OCI-LY7 (cell line): ENCODE measurements around the gene SLC10A7. TPM values are rescaled to one million over a fixed set of nuclear protein-coding genes. Genes with fewer than 3 reads are reported as not detected.
A peak's percentile ranks its signal among the peaks of the same experiment; 100 is the strongest.

ENCODE experiments used
- BruUV-seq: library from RNA; stranded (reverse); fragments of 400-500 nt; replicated peaks from 2 replicates; lab custom pipeline; 2021; lab: Mats Ljungman, UMichigan
- CTCF ChIA-PET: fragments of 300-600 bp; sonication (Branson Sonifier 250); formaldehyde crosslinking; loops from one replicate; lab custom pipeline; 2022; ENCODE audit warnings: antibody characterized with exemption; ENCODE audit not compliant: unreplicated experiment; lab: Charles Lee
- POLR2A ChIA-PET: fragments of 300-600 bp; sonication (Branson Sonifier 250); formaldehyde crosslinking; loops from one replicate; lab custom pipeline; 2022; ENCODE audit warnings: antibody characterized with exemption; lab: Charles Lee
- DNase-seq: peaks from one replicate; pipeline ENCODE4 v3.0.0-alpha.2; 2015; ENCODE audit warnings: low spot score
- H2AFZ ChIP-seq: fragments of 200-600 bp; sonication (generic), shearing (Covaris generic); 2 replicates; pipeline ENCODE4 v1.6.1; 2014; ENCODE audit warnings: mild to moderate bottlenecking, antibody characterized with exemption, low read length, moderate library complexity
- H3K27ac ChIP-seq: fragments of 200-600 bp; sonication (generic); 2 replicates; pipeline ENCODE4 v1.5.1; 2014; ENCODE audit warnings: mixed run types, low read depth, mild to moderate bottlenecking, moderate library complexity, low read length, inconsistent platforms; ENCODE audit not compliant: poor library complexity, severe bottlenecking
- H3K36me3 ChIP-seq: fragments of 200-600 bp; sonication (generic); 2 replicates; pipeline ENCODE4 v1.6.1; 2014; ENCODE audit warnings: mild to moderate bottlenecking, antibody characterized with exemption, low read length, moderate library complexity, mixed read lengths; ENCODE audit not compliant: insufficient read depth
- H3K4me1 ChIP-seq: fragments of 200-600 bp; sonication (generic); 2 replicates; pipeline ENCODE4 v1.5.1; 2014; ENCODE audit warnings: mild to moderate bottlenecking, low read length; ENCODE audit not compliant: insufficient read depth, poor library complexity, severe bottlenecking
- H3K4me2 ChIP-seq: fragments of 200-600 bp; sonication (generic); 2 replicates; pipeline ENCODE4 v1.6.1; 2014; ENCODE audit warnings: mild to moderate bottlenecking, low read length
- H3K4me3 ChIP-seq: fragments of 200-600 bp; sonication (generic); 2 replicates; pipeline ENCODE4 v1.5.1; 2014; ENCODE audit warnings: mild to moderate bottlenecking, low read depth, low read length; ENCODE audit not compliant: poor library complexity, severe bottlenecking
- H3K79me2 ChIP-seq: fragments of 200-600 bp; sonication (generic); 2 replicates; pipeline ENCODE4 v1.6.1; 2016; ENCODE audit warnings: low read depth, mild to moderate bottlenecking, low read length, moderate library complexity, mixed read lengths; ENCODE audit not compliant: insufficient read depth
- H3K9me2 ChIP-seq: fragments of 200-600 bp; sonication (generic); 2 replicates; pipeline ENCODE4 v1.6.1; 2016; ENCODE audit warnings: mild to moderate bottlenecking, low read length, mixed read lengths; ENCODE audit not compliant: insufficient read depth
- H3K9me3 ChIP-seq: fragments of 200-600 bp; sonication (generic); 2 replicates; pipeline ENCODE4 v1.6.1; 2014; ENCODE audit warnings: mild to moderate bottlenecking, mixed run types, low read length, mixed read lengths
- H4K20me1 ChIP-seq: fragments of 200-600 bp; sonication (generic); 2 replicates; pipeline ENCODE4 v1.6.1; 2014; ENCODE audit warnings: mild to moderate bottlenecking, antibody characterized with exemption, low read length, moderate library complexity, mixed read lengths; ENCODE audit not compliant: insufficient read depth
- EZH2phosphoT487 ChIP-seq: fragments of 200-600 bp; sonication (generic); IDR thresholded peaks from 2 replicates; pipeline ENCODE4 v1.6.1; 2018; ENCODE audit warnings: low read depth, borderline replicate concordance, mild to moderate bottlenecking, mixed run types, antibody characterized with exemption, low read length, moderate library complexity, mixed read lengths
- intact Hi-C: fragments of 100-400 bp; cut with micrococcal nuclease; formaldehyde crosslinking; loops from one replicate; pipeline ENCODE4 v1.10.0; 2022; ENCODE audit not compliant: unreplicated experiment
- total RNA-seq, 2 experiments: library from RNA; depleted of rRNA in 1 of 2; stranded (reverse); fragments of >200 nt in 1 of 2; shearing (Covaris generic) in 1 of 2; gene quantifications; 2 replicates each; pipeline ENCODE4 v1.2.3, GENCODE V29; 2014 to 2022
- TF ChIP-seq, protein P1 (sequence below): fragments of 200-600 bp; sonication (generic); conservative IDR thresholded peaks from 2 replicates; pipeline ENCODE4 v1.5.1; 2014; ENCODE audit warnings: mild to moderate bottlenecking, antibody characterized with exemption, low read length, moderate library complexity, mixed read lengths

Gene SLC10A7
- total RNA-seq, 2 experiments from 2014 or later: 16.8 to 18.9 TPM

DNA sequence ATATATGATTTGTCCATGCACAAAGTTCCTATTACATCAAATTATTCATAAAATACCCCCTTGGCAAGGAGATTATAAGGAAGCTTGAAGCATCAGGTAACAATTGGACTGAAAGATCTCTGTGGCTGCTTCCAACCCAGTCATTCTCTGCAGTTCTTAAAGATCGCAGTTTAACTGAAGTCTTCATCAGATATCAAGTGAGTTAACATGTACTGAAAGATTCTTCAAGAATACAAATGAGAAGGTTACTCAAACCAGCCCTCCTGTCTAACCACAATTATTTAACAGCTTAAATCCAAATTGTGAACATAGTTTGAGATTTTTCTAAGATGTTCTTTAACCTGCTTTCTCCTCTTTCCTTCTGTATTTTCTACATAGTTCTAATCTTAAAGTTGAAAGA is 56.1 kb downstream of the SLC10A7 start:
- DNase-seq: no peak
- Histone ChIP-seq H4K20me1 (no peaks in the 10 kb centered on the region), H3K4me3 (no peak overlapping the region), H3K9me2 (no peaks in the 10 kb centered on the region), H3K4me1 (no peaks in the 10 kb centered on the region), H3K4me2 (no peak overlapping the region), H3K79me2 (no peaks in the 10 kb centered on the region), H3K27ac (no peak overlapping the region), H2AFZ (no peak overlapping the region), H3K36me3 (no peaks in the 10 kb centered on the region), H3K9me3 (no peaks in the 10 kb centered on the region)
- TF ChIP-seq, protein P1, sequence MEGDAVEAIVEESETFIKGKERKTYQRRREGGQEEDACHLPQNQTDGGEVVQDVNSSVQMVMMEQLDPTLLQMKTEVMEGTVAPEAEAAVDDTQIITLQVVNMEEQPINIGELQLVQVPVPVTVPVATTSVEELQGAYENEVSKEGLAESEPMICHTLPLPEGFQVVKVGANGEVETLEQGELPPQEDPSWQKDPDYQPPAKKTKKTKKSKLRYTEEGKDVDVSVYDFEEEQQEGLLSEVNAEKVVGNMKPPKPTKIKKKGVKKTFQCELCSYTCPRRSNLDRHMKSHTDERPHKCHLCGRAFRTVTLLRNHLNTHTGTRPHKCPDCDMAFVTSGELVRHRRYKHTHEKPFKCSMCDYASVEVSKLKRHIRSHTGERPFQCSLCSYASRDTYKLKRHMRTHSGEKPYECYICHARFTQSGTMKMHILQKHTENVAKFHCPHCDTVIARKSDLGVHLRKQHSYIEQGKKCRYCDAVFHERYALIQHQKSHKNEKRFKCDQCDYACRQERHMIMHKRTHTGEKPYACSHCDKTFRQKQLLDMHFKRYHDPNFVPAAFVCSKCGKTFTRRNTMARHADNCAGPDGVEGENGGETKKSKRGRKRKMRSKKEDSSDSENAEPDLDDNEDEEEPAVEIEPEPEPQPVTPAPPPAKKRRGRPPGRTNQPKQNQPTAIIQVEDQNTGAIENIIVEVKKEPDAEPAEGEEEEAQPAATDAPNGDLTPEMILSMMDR: no peak
- no peak for TF ChIP-seq EZH2phosphoT487
- BruUV-seq: no TSS peak
- CTCF ChIA-PET: interaction anchor here (0.5 kb wide), 1 partner anchor 20 kb away, joined by 3 read pairs; no protein-coding TSS in a partner anchor
- POLR2A ChIA-PET: interaction anchor here (0.7 to 0.8 kb wide), 3 partner anchors 24 to 76 kb away, joined by 3 read pairs; no protein-coding TSS in a partner anchor
- intact Hi-C loops: no loop called here

DNA sequence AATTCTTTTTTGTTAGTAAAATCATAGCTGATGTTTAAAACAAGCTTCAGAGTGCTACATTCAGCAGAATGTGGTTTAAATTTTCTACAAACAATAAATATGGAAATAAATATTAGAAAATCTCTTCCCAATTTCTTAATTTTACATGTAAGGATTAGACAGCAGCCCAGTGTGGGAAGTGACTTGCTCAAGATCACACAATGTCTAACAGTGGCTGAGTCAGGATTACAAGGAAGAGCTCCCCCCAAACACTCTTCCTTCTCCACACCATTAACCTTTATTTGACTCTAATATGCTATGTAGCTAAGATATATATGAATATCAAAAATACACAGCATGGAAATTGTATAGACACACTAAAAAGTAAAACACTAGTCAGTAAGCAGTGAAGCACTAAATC is 59.5 kb downstream of the SLC10A7 start:
- ChIA-PET CTCF (no interaction called here), POLR2A (interaction anchor here (0.5 to 2.1 kb wide), 11 partner anchors 9 to 667 kb away, joined by 3 to 10 read pairs (median 4); no protein-coding TSS in a partner anchor)
- no peak for TF ChIP-seq EZH2phosphoT487
- TF ChIP-seq, protein P1: no peak
- no peaks in the 10 kb centered on the region for H3K9me3 ChIP-seq
- BruUV-seq: no TSS peak
- no peak overlapping the region for H3K4me2 ChIP-seq
- H4K20me1 ChIP-seq: no peaks in the 10 kb centered on the region
- H2AFZ ChIP-seq: no peak overlapping the region
- no peaks in the 10 kb centered on the region for H3K9me2 ChIP-seq
- no peak for DNase-seq
- intact Hi-C loops: no loop called here
- peaks cover 6% of the 10 kb centered on the region for H3K4me1 ChIP-seq
- no peak overlapping the region for H3K4me3 ChIP-seq
- no peak overlapping the region for H3K27ac ChIP-seq
- no peaks in the 10 kb centered on the region for H3K79me2 ChIP-seq
- H3K36me3 ChIP-seq: no peaks in the 10 kb centered on the region

DNA sequence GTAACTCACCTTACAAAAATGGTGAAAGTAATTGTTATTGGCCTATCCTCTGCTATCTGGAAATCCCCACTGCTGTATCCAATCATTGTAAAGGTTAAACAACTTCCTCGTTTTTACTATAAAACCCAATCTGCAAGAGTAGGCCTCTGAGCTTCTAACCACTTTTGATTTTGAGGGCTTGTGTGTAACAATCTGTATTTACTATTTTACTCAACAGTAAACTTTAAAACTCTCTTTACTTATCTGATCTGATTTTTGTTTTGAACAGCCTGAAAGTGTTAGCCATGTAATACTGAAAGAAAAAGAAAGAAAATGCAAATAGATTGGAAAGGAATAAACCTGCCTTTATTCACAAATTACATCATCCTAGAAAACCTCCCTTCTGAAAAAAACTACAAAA is 63.1 kb downstream of the SLC10A7 start:
- Histone ChIP-seq H3K4me2 (peak overlapping the region; percentile 11; the same call in 1 of the 2 replicates), H4K20me1 (no peaks in the 10 kb centered on the region), H3K9me2 (no peaks in the 10 kb centered on the region), H3K79me2 (no peaks in the 10 kb centered on the region), H2AFZ (peak overlapping the region; percentile 26; the same call in 1 of the 2 replicates), H3K4me1 (peaks cover 6% of the 10 kb centered on the region), H3K9me3 (no peaks in the 10 kb centered on the region), H3K4me3 (no peak overlapping the region), H3K27ac (no peak overlapping the region), H3K36me3 (no peaks in the 10 kb centered on the region)
- ChIA-PET CTCF (no interaction called here), POLR2A (interaction anchor here (0.6 to 0.7 kb wide), 2 partner anchors 23 to 25 kb away, joined by 3 read pairs; no protein-coding TSS in a partner anchor)
- peak; percentile 21 for DNase-seq
- BruUV-seq: no TSS peak
- TF ChIP-seq EZH2phosphoT487: no peak
- TF ChIP-seq, protein P1: no peak
- intact Hi-C loops: no loop called here
